Sigmoid colon (tissue), 7 donors: Measurements from ENCODE around the gene CBARP. TPM values are rescaled to one million over a fixed set of nuclear protein-coding genes. Genes with fewer than 3 reads are reported as not detected.

ENCODE experiments used
- DNase-seq: peaks from one replicate; pipeline ENCODE4 v3.0.0-alpha.2; 2019
- H3K27ac ChIP-seq, 4 donors: fragments of 200-600 bp; sonication (generic); one replicate each; pipeline ENCODE4 v1.5.1; 2016 to 2019; ENCODE audit warnings: mild to moderate bottlenecking in 1 of 4
- H3K27me3 ChIP-seq, 3 donors: fragments of 200-600 bp; sonication (generic); one replicate each; pipeline ENCODE4 v1.5.1; 2019; ENCODE audit warnings: mild to moderate bottlenecking in 1 of 3
- H3K36me3 ChIP-seq, 4 donors: fragments of 200-600 bp; sonication (generic); one replicate each; pipeline ENCODE4 v1.5.1; 2016 to 2019
- H3K4me1 ChIP-seq, 4 donors: fragments of 200-600 bp; sonication (generic); one replicate each; pipeline ENCODE4 v1.5.1; 2017 to 2019
- H3K4me3 ChIP-seq, 4 donors: fragments of 200-600 bp; sonication (generic); one replicate each; pipeline ENCODE4 v1.5.1; 2017 to 2019; ENCODE audit warnings: mild to moderate bottlenecking in 2 of 4, moderate library complexity in 1 of 4
- H3K9me3 ChIP-seq, 4 donors: fragments of 200-600 bp in 3 of 4; sonication (generic) in 3 of 4; one replicate each; pipeline versions ENCODE4 v1.5.1 to v1.6.1; 2013 to 2019
- EP300 ChIP-seq, 4 donors: sonication (generic); formaldehyde crosslinking; IDR thresholded peaks; one replicate each; pipeline ENCODE4 v1.6.1; 2017; ENCODE audit warnings: antibody characterized with exemption in 4 of 4
- POLR2A ChIP-seq, 2 donors: fragments of 450-650 bp; IDR thresholded peaks; one replicate each; pipeline ENCODE4 v1.6.1; 2016; ENCODE audit warnings: antibody characterized with exemption in 2 of 2, mild to moderate bottlenecking in 2 of 2, moderate library complexity in 2 of 2
- POLR2AphosphoS5 ChIP-seq, 4 donors: sonication (generic); formaldehyde crosslinking; IDR thresholded peaks; one replicate each; pipeline ENCODE4 v1.6.1; 2017; ENCODE audit warnings: antibody characterized with exemption in 4 of 4
- WGBS, 2 donors: extraction: QIAGEN DNeasy Blood & Tissue Kit; methylation state at CpG; one replicate each; pipeline ENCODE4 v1.1.7; 2013; 5-methylcytosine and 5-hydroxymethylcytosine counted together
- intact Hi-C: fragments of 100-400 bp; cut with DNase I; formaldehyde crosslinking; loops from one replicate; pipeline ENCODE4 v1.15.1; 2023
- polyA plus RNA-seq, 3 donors: library from polyadenylated mRNA; stranded (reverse); fragments of 200-250 nt; gene quantifications; one replicate each; pipeline ENCODE4 v1.2.3, GENCODE V29; 2013
- total RNA-seq, 4 donors: library from RNA; depleted of rRNA; stranded (reverse); fragments of >200 nt; gene quantifications; one replicate each; pipeline ENCODE4 v1.1.0, GENCODE V29; 2016
- TF ChIP-seq, protein P1 (sequence below), 4 experiments: fragments of 450-650 bp in 3 of 4; fragments of 200-600 bp in 1 of 4; IDR thresholded peaks; one replicate each; pipeline ENCODE4 v1.5.1; 2016 to 2019; ENCODE audit warnings: antibody characterized with exemption in 4 of 4, mild to moderate bottlenecking in 3 of 4, moderate library complexity in 2 of 4
- donor health status: healthy with polysubstance abuse.
- donor health status: Bipolar disorder and iron deficiency.
- donor health status: healthy.

CBARP gene
- total and polyA plus RNA-seq, 7 donors, result 0.36 to 0.82 (median 0.59) TPM; not detected in 3

DNA sequence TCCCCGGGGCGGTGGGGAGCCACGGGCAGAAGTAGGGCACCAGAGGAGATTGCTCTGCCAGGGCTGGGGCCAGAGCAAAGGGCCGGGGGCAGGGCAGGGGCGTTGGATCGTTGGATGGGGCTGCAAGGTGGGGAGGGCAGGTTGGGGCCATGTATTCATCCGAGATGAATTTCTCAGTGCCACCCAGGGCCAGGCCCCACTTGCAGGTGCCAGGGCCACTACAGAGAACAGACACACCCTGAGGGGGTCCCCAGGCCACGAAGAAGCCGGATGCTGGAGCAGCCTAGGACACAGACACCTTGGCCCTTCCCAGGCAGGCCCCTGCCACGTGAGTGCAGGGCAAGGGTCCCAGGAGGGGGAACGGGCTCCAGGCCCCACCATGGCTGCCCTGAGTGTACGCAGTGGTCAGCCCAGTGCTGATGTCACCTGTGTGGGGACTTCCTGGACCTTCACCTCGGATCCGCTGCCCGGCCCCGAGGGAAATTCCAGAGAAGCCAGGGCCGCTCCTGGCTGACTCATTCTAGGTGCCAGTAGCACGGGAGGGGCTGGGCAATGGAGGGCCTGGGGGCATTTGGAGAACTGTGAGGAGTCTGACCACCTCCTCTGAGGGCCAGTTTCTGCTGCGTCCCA is 54.1 kb downstream of the CBARP start:
- Histone ChIP-seq H3K27ac (no peak overlapping the region), H3K36me3 (no peaks in the 10 kb centered on the region), H3K4me1 (peaks cover 0 to 7% (median 5%) of the 10 kb centered on the region in 4 donors), H3K4me3 (no peak overlapping the region), H3K9me3 (no peaks in the 10 kb centered on the region), H3K27me3 (peaks cover 0 to 6% (median 0%) of the 10 kb centered on the region in 3 donors)
- TF ChIP-seq POLR2AphosphoS5 (IDR thresholded peaks at IDR 0.05) (no peak), EP300 (IDR thresholded peaks at IDR 0.05) (no peak), POLR2A (IDR thresholded peaks at IDR 0.05) (no peak)
- TF ChIP-seq, protein P1, sequence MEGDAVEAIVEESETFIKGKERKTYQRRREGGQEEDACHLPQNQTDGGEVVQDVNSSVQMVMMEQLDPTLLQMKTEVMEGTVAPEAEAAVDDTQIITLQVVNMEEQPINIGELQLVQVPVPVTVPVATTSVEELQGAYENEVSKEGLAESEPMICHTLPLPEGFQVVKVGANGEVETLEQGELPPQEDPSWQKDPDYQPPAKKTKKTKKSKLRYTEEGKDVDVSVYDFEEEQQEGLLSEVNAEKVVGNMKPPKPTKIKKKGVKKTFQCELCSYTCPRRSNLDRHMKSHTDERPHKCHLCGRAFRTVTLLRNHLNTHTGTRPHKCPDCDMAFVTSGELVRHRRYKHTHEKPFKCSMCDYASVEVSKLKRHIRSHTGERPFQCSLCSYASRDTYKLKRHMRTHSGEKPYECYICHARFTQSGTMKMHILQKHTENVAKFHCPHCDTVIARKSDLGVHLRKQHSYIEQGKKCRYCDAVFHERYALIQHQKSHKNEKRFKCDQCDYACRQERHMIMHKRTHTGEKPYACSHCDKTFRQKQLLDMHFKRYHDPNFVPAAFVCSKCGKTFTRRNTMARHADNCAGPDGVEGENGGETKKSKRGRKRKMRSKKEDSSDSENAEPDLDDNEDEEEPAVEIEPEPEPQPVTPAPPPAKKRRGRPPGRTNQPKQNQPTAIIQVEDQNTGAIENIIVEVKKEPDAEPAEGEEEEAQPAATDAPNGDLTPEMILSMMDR (IDR thresholded peaks at IDR 0.05), result no peak
- intact Hi-C loops, result no loop called here
- WGBS, 2 donors, result 48 to 69% methylated on average over 19 of the region's 19 CpGs
- no peak for DNase-seq

DNA sequence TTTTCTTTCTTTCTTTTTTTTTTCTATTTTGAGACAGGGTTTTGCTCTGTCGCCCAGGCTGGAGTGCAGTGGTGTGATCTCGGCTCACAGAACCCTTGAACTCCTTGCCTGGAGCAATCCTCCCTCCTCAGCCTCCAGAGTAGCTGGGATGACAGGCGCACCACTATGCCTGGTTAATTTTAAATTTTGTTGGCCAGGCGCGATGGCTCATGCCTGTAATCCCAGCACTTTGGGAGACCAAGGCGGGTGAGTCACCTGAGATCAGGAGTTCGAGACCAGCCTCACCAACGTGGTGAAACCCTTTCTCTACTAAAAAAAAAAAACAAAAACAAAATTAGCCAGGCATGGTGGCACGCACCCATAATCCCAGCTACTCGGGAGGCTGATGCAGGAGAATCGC is 55.1 kb downstream of the CBARP start:
- TF ChIP-seq POLR2AphosphoS5 (IDR thresholded peaks at IDR 0.05) (no peak), EP300 (IDR thresholded peaks at IDR 0.05) (no peak), POLR2A (IDR thresholded peaks at IDR 0.05) (no peak)
- TF ChIP-seq, protein P1 (IDR thresholded peaks at IDR 0.05), result no peak

GRCh38 chr19:1182068-1182467 is 55.7 kb downstream of the CBARP start:
- intact Hi-C loops, result no loop called here
- no peak overlapping the region for H3K27ac ChIP-seq
- peaks cover 0 to 7% (median 5%) of the 10 kb centered on the region in 4 donors for H3K4me1 ChIP-seq
- no peak overlapping the region for H3K4me3 ChIP-seq
- H3K36me3 ChIP-seq, result no peaks in the 10 kb centered on the region
- 81 to 93% methylated on average over 10 of the region's 10 CpGs for WGBS, 2 donors
- TF ChIP-seq POLR2AphosphoS5 (IDR thresholded peaks at IDR 0.05), result no peak
- TF ChIP-seq, protein P1 (IDR thresholded peaks at IDR 0.05), result no peak
- TF ChIP-seq POLR2A (IDR thresholded peaks at IDR 0.05), result no peak
- TF ChIP-seq EP300 (IDR thresholded peaks at IDR 0.05), result no peak
- H3K27me3 ChIP-seq, result peaks cover 0 to 6% (median 0%) of the 10 kb centered on the region in 3 donors
- H3K9me3 ChIP-seq, result no peaks in the 10 kb centered on the region
- DNase-seq, result no peak

More for the DNA sequence above, 55.1 kb downstream of the CBARP start:
- 92% methylated on average over 11 of the region's 11 CpGs for WGBS, 2 donors
- Histone ChIP-seq H3K36me3 (no peaks in the 10 kb centered on the region), H3K9me3 (no peaks in the 10 kb centered on the region), H3K4me1 (peaks cover 0 to 7% (median 5%) of the 10 kb centered on the region in 4 donors), H3K27me3 (peaks cover 0 to 6% (median 0%) of the 10 kb centered on the region in 3 donors), H3K27ac (no peak overlapping the region), H3K4me3 (no peak overlapping the region)
- intact Hi-C loops, result no loop called here
- no peak for DNase-seq

- 15 to 71% methylated on average over 11 of the region's 11 CpGs for WGBS, 2 donors
- no peak for DNase-seq
- H3K4me3 ChIP-seq, result no peak overlapping the region
- H3K36me3 ChIP-seq, result no peaks in the 10 kb centered on the region
- peaks cover 0 to 7% (median 5%) of the 10 kb centered on the region in 4 donors for H3K4me1 ChIP-seq
- intact Hi-C loops, result no loop called here
- H3K27ac ChIP-seq, result no peak overlapping the region
- H3K27me3 ChIP-seq, result peaks cover 0 to 6% (median 0%) of the 10 kb centered on the region in 3 donors
- no peaks in the 10 kb centered on the region for H3K9me3 ChIP-seq
- TF ChIP-seq EP300 (IDR thresholded peaks at IDR 0.05) (no peak), POLR2A (IDR thresholded peaks at IDR 0.05) (no peak), POLR2AphosphoS5 (IDR thresholded peaks at IDR 0.05) (no peak)
- TF ChIP-seq, protein P1 (IDR thresholded peaks at IDR 0.05), result no peak
Observed at GRCh38 chr19:1181606-1182005, 56.2 kb downstream of the CBARP start.

Other genes starting within 250 kb of the CBARP start
- gene GRIN3B, start 237.6 kb downstream of the CBARP start, total RNA-seq, result under 1 TPM in 1 of 4 donors, not detected in 3; 0.14 TPM
- under 1 TPM in 1 of 3 donors, not detected in 2; 0.04 TPM for gene GRIN3B, start 237.6 kb downstream of the CBARP start, polyA plus RNA-seq
- gene TMEM259, start 216.9 kb downstream of the CBARP start, total RNA-seq, result 100 to 1,000 TPM in 2 of 4 donors, 10 to 100 TPM in 2; 85.6 to 174 (median 126) TPM
- gene TMEM259, start 216.9 kb downstream of the CBARP start, polyA plus RNA-seq, result 100 to 1,000 TPM in 1 of 3 donors, 10 to 100 TPM in 2; 19.2 to 232 (median 25.9) TPM
- not detected for gene RNU6-2, start 216.5 kb downstream of the CBARP start, total RNA-seq
- not detected for gene RNU6-2, start 216.5 kb downstream of the CBARP start, polyA plus RNA-seq
- gene CNN2, start 211.4 kb downstream of the CBARP start, total RNA-seq, result 10 to 100 TPM; 25.5 to 59.0 (median 36.3) TPM
- gene CNN2, start 211.4 kb downstream of the CBARP start, polyA plus RNA-seq, result 100 to 1,000 TPM in 1 of 3 donors, 10 to 100 TPM in 2; 48.0 to 115 (median 53.9) TPM
- gene ABCA7, start 197.9 kb downstream of the CBARP start, total RNA-seq, result 10 to 100 TPM in 2 of 4 donors, 1 to 10 TPM in 2; 3.8 to 20.5 (median 10.9) TPM
- 10 to 100 TPM in 1 of 3 donors, 1 to 10 TPM in 2; 1.8 to 25.1 (median 9.9) TPM for gene ABCA7, start 197.9 kb downstream of the CBARP start, polyA plus RNA-seq
- 10 to 100 TPM; 12.8 to 21.6 (median 18.2) TPM for gene ARHGAP45, start 170.8 kb downstream of the CBARP start, total RNA-seq
- 100 to 1,000 TPM in 1 of 3 donors, 10 to 100 TPM in 2; 38.6 to 103 (median 39.0) TPM for gene ARHGAP45, start 170.8 kb downstream of the CBARP start, polyA plus RNA-seq
- gene POLR2E, start 142.6 kb downstream of the CBARP start, total RNA-seq, result 100 to 1,000 TPM in 2 of 4 donors, 10 to 100 TPM in 2; 82.0 to 203 (median 104) TPM
- gene POLR2E, start 142.6 kb downstream of the CBARP start, polyA plus RNA-seq, result 100 to 1,000 TPM; 124 to 175 (median 133) TPM
- gene GPX4, start 134.0 kb downstream of the CBARP start, total RNA-seq, result 100 to 1,000 TPM; 269 to 433 (median 371) TPM
- 100 to 1,000 TPM; 311 to 662 (median 643) TPM for gene GPX4, start 134.0 kb downstream of the CBARP start, polyA plus RNA-seq
- 10 to 100 TPM in 3 of 4 donors, 1 to 10 TPM in 1; 6.8 to 91.9 (median 14.7) TPM for gene SBNO2, start 63.7 kb downstream of the CBARP start, total RNA-seq
- gene SBNO2, start 63.7 kb downstream of the CBARP start, polyA plus RNA-seq, result 10 to 100 TPM; 11.4 to 75.0 (median 14.8) TPM
- gene STK11, start 32.2 kb downstream of the CBARP start, total RNA-seq, result 10 to 100 TPM; 36.4 to 51.0 (median 42.7) TPM
- gene STK11, start 32.2 kb downstream of the CBARP start, polyA plus RNA-seq, result 10 to 100 TPM; 31.2 to 86.5 (median 41.8) TPM
- 100 to 1,000 TPM in 3 of 4 donors, 10 to 100 TPM in 1; 74.7 to 112 (median 104) TPM for gene ATP5F1D, start 3.7 kb upstream of the CBARP start, total RNA-seq
- 100 to 1,000 TPM; 294 to 390 (median 352) TPM for gene ATP5F1D, start 3.7 kb upstream of the CBARP start, polyA plus RNA-seq
- gene MIDN, start 10.6 kb upstream of the CBARP start, total RNA-seq, result 10 to 100 TPM; 14.6 to 70.3 (median 15.4) TPM
- 10 to 100 TPM; 42.1 to 87.0 (median 57.7) TPM for gene MIDN, start 10.6 kb upstream of the CBARP start, polyA plus RNA-seq
- 1,000 to 10,000 TPM in 1 of 4 donors, 100 to 1,000 TPM in 3; 602 to 1,004 (median 791) TPM for gene CIRBP, start 31.3 kb upstream of the CBARP start, total RNA-seq
- 100 to 1,000 TPM; 129 to 455 (median 265) TPM for gene CIRBP, start 31.3 kb upstream of the CBARP start, polyA plus RNA-seq
- 10 to 100 TPM; 24.7 to 49.3 (median 29.8) TPM for gene FAM174C, start 37.5 kb upstream of the CBARP start, total RNA-seq
- 10 to 100 TPM; 37.0 to 87.8 (median 60.1) TPM for gene FAM174C, start 37.5 kb upstream of the CBARP start, polyA plus RNA-seq
- not detected for gene EFNA2, start 47.9 kb upstream of the CBARP start, total RNA-seq
- 10 to 100 TPM; 23.4 to 40.6 (median 25.2) TPM for gene EFNA2, start 47.9 kb upstream of the CBARP start, polyA plus RNA-seq
- gene NDUFS7, start 145.9 kb upstream of the CBARP start, total RNA-seq, result 100 to 1,000 TPM in 3 of 4 donors, 10 to 100 TPM in 1; 99.4 to 156 (median 128) TPM
- 100 to 1,000 TPM; 182 to 262 (median 192) TPM for gene NDUFS7, start 145.9 kb upstream of the CBARP start, polyA plus RNA-seq
- gene GAMT, start 163.5 kb upstream of the CBARP start, total RNA-seq, result 10 to 100 TPM in 3 of 4 donors, 1 to 10 TPM in 1; 7.8 to 16.6 (median 11.5) TPM
- gene GAMT, start 163.5 kb upstream of the CBARP start, polyA plus RNA-seq, result 1 to 10 TPM; 1.8 to 6.0 (median 5.7) TPM
- 10 to 100 TPM; 28.2 to 54.4 (median 42.2) TPM for gene DAZAP1, start 169.6 kb upstream of the CBARP start, total RNA-seq
- gene DAZAP1, start 169.6 kb upstream of the CBARP start, polyA plus RNA-seq, result 100 to 1,000 TPM in 1 of 3 donors, 10 to 100 TPM in 2; 51.1 to 132 (median 51.6) TPM
- 1,000 to 10,000 TPM; 3,601 to 5,641 (median 3,840) TPM for gene RPS15, start 200.4 kb upstream of the CBARP start, total RNA-seq
- gene RPS15, start 200.4 kb upstream of the CBARP start, polyA plus RNA-seq, result 1,000 to 10,000 TPM; 2,516 to 4,453 (median 3,359) TPM
- gene APC2, start 212.1 kb upstream of the CBARP start, total RNA-seq, result 1 to 10 TPM in 2 of 4 donors, under 1 TPM in 2; under 0.01 to 2.0 (median 0.91) TPM
- gene APC2, start 212.1 kb upstream of the CBARP start, polyA plus RNA-seq, result 1 to 10 TPM in 1 of 3 donors, not detected in 2; 1.2 TPM
- gene C19orf25, start 241.2 kb upstream of the CBARP start, total RNA-seq, result 10 to 100 TPM; 19.6 to 26.0 (median 22.2) TPM
- 10 to 100 TPM; 38.4 to 51.5 (median 48.3) TPM for gene C19orf25, start 241.2 kb upstream of the CBARP start, polyA plus RNA-seq